H1 (cell line): Measurements from ENCODE around the gene KLHL17. TPM values are rescaled to one million over a fixed set of nuclear protein-coding genes. Genes with fewer than 3 reads are reported as not detected.

Source experiments
- CBX8 ChIP-seq: fragments of 300-800, 300-1000 bp; sonication (generic); IDR thresholded peaks from 2 replicates; pipeline ENCODE4 v1.7.1; 2016; ENCODE audit warnings: low read depth, low read length, borderline replicate concordance
- CHD2 ChIP-seq: IDR thresholded peaks from 2 replicates; pipeline ENCODE4 v1.6.1; 2012; ENCODE audit warnings: low read length, improper control_type of control experiment
- CREB1 ChIP-seq: IDR thresholded peaks from 2 replicates; pipeline ENCODE4 v1.6.1; 2012; ENCODE audit warnings: inconsistent platforms
- EGR1 ChIP-seq: IDR thresholded peaks from 2 replicates; pipeline ENCODE4 v1.6.1; 2011; ENCODE audit warnings: low read depth, low read length, borderline replicate concordance
- HDAC6 ChIP-seq: IDR thresholded peaks from one replicate; pipeline ENCODE4 v1.7.1; 2012; ENCODE audit warnings: low read depth, mild to moderate bottlenecking, inconsistent platforms, low read length, moderate library complexity
- JUN ChIP-seq: IDR thresholded peaks from 2 replicates; pipeline ENCODE4 v1.6.1; 2011; ENCODE audit warnings: low read depth, mild to moderate bottlenecking, improper control_type of control experiment, low read length
- KDM1A ChIP-seq: fragments of 200-600, 300-600 bp; sonication (generic); IDR thresholded peaks from 2 replicates; pipeline ENCODE4 v1.7.1; 2016; ENCODE audit warnings: mild to moderate bottlenecking, low read length, borderline replicate concordance
- RBBP5 ChIP-seq: IDR thresholded peaks from 2 replicates; pipeline ENCODE4 v1.7.1; 2012; ENCODE audit warnings: low read depth, mild to moderate bottlenecking, inconsistent platforms, low read length, moderate library complexity, borderline replicate concordance
- RNF2 ChIP-seq: fragments of 200-900, 300-1000 bp; sonication (generic); IDR thresholded peaks from 2 replicates; pipeline ENCODE4 v1.7.1; 2016; ENCODE audit warnings: borderline replicate concordance, low read depth, mild to moderate bottlenecking, antibody characterized with exemption, low read length; ENCODE audit not compliant: poor library complexity, severe bottlenecking; ENCODE audit errors: missing control alignments
- SAP30 ChIP-seq: fragments of 300-600 bp; sonication (generic); IDR thresholded peaks from 2 replicates; pipeline ENCODE4 v1.7.1; 2012; ENCODE audit warnings: low read length, moderate library complexity, mild to moderate bottlenecking, inconsistent platforms; ENCODE audit not compliant: insufficient read depth, insufficient replicate concordance
- SP1 ChIP-seq: IDR thresholded peaks from 2 replicates; pipeline ENCODE4 v1.6.1; 2011; ENCODE audit warnings: low read depth, low read length
- TBP ChIP-seq: IDR thresholded peaks from 2 replicates; pipeline ENCODE4 v1.6.1; 2011; ENCODE audit warnings: low read depth, low read length, improper control_type of control experiment
- polyA plus RNA-seq, 7 experiments: library from polyadenylated mRNA; depleted of rRNA in 3 of 7; stranded (reverse) in 5 of 7; unstranded in 2 of 7; fragments of >200 nt in 5 of 7; fragments of 200-250 nt in 2 of 7; gene quantifications; 1 replicate in 5 of 7; 2 replicates in 1 of 7; 4 replicates in 1 of 7; pipeline versions ENCODE4 v1.2.1 to v1.2.3, GENCODE V29; 2011 to 2013; ENCODE audit warnings: missing spikeins in 2 of 7, mixed read lengths in 2 of 7
- total RNA-seq: library from RNA; stranded (reverse); fragmentation: NEBNext Ultra II Directional; extraction: Animal tissue kit (Norgen Biotek cat#: 25700); gene quantifications from 2 replicates; pipeline ENCODE4 v1.2.1, GENCODE V29; 2021
- TF ChIP-seq, protein P1 (sequence below), 3 experiments: IDR thresholded peaks; 1 replicate in 2 of 3; 2 replicates in 1 of 3; pipeline versions ENCODE4 v1.5.1 to v1.6.1; 2011; ENCODE audit warnings: low read length in 3 of 3, mild to moderate bottlenecking in 3 of 3, inconsistent platforms in 2 of 3, low read depth in 1 of 3, moderate library complexity in 1 of 3; ENCODE audit not compliant: insufficient read depth in 1 of 3; ENCODE audit errors: control extremely low read depth in 1 of 3

The KLHL17 gene
- total and polyA plus RNA-seq, 2 of the 8 experiments (the other 6 are each of a cell fraction or from before 2014, with no cell fraction given): 32.6 to 36.1 TPM

DNA sequence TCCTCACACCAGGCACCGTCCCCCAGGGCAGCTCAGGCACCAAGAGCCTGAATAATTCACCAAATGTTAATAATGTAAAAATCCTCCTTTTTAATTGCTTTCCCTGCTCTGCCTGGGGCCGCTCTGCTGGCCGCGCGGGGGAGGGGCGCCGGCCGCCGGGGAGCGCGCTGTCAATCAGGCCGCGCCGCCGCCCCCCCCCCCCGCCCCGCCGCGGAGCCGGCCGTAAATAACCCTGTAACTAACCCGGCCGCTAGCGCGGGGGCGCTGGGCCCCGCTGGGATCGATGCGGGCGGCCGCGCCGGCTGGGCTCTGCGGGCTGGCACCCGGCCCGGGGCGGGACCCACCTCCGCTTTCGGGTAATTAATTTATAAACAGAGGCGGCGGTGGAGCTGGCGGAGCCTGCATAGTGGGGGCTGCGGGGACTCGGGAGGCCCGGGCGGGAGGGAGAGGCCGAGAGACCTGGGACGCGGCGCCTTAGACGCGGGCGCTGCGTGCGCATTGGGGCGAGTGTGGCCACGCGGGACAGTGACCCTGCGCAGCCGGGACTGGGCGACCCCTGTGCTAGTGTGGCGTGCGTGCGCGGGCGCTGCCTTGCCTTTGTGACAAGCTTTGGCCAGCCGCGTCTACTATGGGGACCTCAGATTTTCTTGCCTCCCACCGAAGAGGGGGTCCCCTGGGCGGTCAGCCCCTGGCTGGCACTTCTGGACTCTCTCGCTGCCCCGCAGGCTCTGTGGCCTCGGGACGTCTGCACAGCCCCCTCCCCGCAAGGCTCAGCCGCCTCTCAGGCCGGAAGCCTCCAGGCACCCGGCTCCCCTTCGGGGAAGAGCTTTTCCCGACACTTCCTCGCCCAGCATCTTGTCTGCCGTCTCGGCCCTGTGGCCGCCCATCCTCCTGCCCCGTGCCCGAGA, 20.0 kb upstream of the KLHL17 start (continued):
- no peak for TF ChIP-seq CREB1
- TF ChIP-seq TBP: no peak
- no peak for TF ChIP-seq HDAC6
- TF ChIP-seq SP1: no peak
- TF ChIP-seq KDM1A: no peak
- no peak for TF ChIP-seq SAP30
- 0 out of 2 replicates have a peak, but pooled peaks have one; percentile 7 for TF ChIP-seq EGR1
- TF ChIP-seq CBX8: no peak
- no peak for TF ChIP-seq RNF2
- 0 out of 2 replicates have a peak, but pooled peaks have one; percentile 32 for TF ChIP-seq RBBP5
- TF ChIP-seq JUN: no peak
- TF ChIP-seq, protein P1, sequence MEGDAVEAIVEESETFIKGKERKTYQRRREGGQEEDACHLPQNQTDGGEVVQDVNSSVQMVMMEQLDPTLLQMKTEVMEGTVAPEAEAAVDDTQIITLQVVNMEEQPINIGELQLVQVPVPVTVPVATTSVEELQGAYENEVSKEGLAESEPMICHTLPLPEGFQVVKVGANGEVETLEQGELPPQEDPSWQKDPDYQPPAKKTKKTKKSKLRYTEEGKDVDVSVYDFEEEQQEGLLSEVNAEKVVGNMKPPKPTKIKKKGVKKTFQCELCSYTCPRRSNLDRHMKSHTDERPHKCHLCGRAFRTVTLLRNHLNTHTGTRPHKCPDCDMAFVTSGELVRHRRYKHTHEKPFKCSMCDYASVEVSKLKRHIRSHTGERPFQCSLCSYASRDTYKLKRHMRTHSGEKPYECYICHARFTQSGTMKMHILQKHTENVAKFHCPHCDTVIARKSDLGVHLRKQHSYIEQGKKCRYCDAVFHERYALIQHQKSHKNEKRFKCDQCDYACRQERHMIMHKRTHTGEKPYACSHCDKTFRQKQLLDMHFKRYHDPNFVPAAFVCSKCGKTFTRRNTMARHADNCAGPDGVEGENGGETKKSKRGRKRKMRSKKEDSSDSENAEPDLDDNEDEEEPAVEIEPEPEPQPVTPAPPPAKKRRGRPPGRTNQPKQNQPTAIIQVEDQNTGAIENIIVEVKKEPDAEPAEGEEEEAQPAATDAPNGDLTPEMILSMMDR (IDR thresholded peaks at IDR 0.05; ENCODE audit: control extremely low read depth in 1 of 3, insufficient read depth in 1 of 3, low read depth in 1 of 3, low read length in 3 of 3): no peak
- no peak for TF ChIP-seq CHD2
